ENCODE data around the gene ZFP36L2. TPM values are rescaled to one million over a fixed set of nuclear protein-coding genes. Genes with fewer than 3 reads are reported as not detected.

Gene ZFP36L2
- total and polyA plus RNA-seq, 2 experiments from 2014 or later = 13.8 to 78.2 TPM

- H3K27me3 ChIP-seq (replicated peaks; ENCODE audit: insufficient read depth) = no peaks in the 10 kb centered on the region
- no peaks in the 10 kb centered on the region for H3K79me2 ChIP-seq (ENCODE audit: insufficient read depth)
- no peak for TF ChIP-seq EZH2phosphoT487 (IDR thresholded peaks at IDR 0.05; ENCODE audit: insufficient read depth, low read depth)
- no peak for TF ChIP-seq EZH2 (IDR thresholded peaks at IDR 0.05; ENCODE audit: insufficient read depth, poor library complexity, severe bottlenecking)
- WGBS, 2 experiments (ENCODE audit: low coverage in 1 of 2, low lambda C conversion rate in 2 of 2, missing lambda C conversion rate in 2 of 2) = 97% methylated on average over 6 of the region's 6 CpGs
- no peak overlapping the region for H2AFZ ChIP-seq
- H3F3A ChIP-seq (ENCODE audit: insufficient read depth) = no peaks in the 10 kb centered on the region
- H3K27ac ChIP-seq = no peak overlapping the region
- H3K4me3 ChIP-seq = no peak overlapping the region
- H3K36me3 ChIP-seq (ENCODE audit: low read depth) = no peaks in the 10 kb centered on the region
- DNase-seq = no peak
- in situ Hi-C loops (cut with MboI) = no loop called here
- no peak overlapping the region for H3K9ac ChIP-seq
- H3K9me2 ChIP-seq (ENCODE audit: insufficient read depth) = no peaks in the 10 kb centered on the region
- no peak overlapping the region for H3K4me2 ChIP-seq (ENCODE audit: unreplicated experiment)
- no peaks in the 10 kb centered on the region for H3K4me1 ChIP-seq (ENCODE audit: insufficient read depth)
- no peaks in the 10 kb centered on the region for H3K9me3 ChIP-seq (ENCODE audit: low read depth)
- no peaks in the 10 kb centered on the region for H4K20me1 ChIP-seq (ENCODE audit: insufficient read depth)
Measured at GRCh38 chr2:43198263-43198662, 28.1 kb downstream of the ZFP36L2 start.

DNA sequence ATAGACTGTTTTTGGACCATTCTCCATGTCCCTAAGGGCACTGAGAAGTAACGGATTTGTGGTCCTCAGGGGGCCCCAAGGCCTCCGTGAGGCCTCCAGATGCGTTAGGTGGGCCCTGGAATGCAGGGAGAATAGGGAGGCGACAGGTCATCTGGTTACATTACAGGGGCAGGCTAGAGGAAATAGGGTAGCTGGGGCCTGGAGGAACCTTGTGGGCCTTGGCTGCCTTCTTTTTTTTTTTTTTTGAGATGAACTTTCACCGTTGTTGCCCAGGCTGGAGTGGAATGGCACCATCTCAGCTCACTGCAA, 28.9 kb downstream of the ZFP36L2 start:
- H3K9me3 ChIP-seq (ENCODE audit: low read depth) = no peaks in the 10 kb centered on the region
- H3K4me2 ChIP-seq (ENCODE audit: unreplicated experiment) = no peak overlapping the region
- H4K20me1 ChIP-seq (ENCODE audit: insufficient read depth) = no peaks in the 10 kb centered on the region
- no peak for DNase-seq
- 84 to 86% methylated on average over 5 of the region's 5 CpGs for WGBS, 2 experiments (ENCODE audit: low coverage in 1 of 2, low lambda C conversion rate in 2 of 2, missing lambda C conversion rate in 2 of 2)
- H3K9ac ChIP-seq = no peak overlapping the region
- no peaks in the 10 kb centered on the region for H3K36me3 ChIP-seq (ENCODE audit: low read depth)
- H2AFZ ChIP-seq = no peak overlapping the region
- H3F3A ChIP-seq (ENCODE audit: insufficient read depth) = no peaks in the 10 kb centered on the region
- no peaks in the 10 kb centered on the region for H3K27me3 ChIP-seq (replicated peaks; ENCODE audit: insufficient read depth)
- no peaks in the 10 kb centered on the region for H3K9me2 ChIP-seq (ENCODE audit: insufficient read depth)
- H3K27ac ChIP-seq = no peak overlapping the region
- no peaks in the 10 kb centered on the region for H3K4me1 ChIP-seq (ENCODE audit: insufficient read depth)
- no peaks in the 10 kb centered on the region for H3K79me2 ChIP-seq (ENCODE audit: insufficient read depth)
- in situ Hi-C loops (cut with MboI) = no loop called here
- H3K4me3 ChIP-seq = no peak overlapping the region
- TF ChIP-seq EZH2phosphoT487 (IDR thresholded peaks at IDR 0.05; ENCODE audit: insufficient read depth, low read depth) (no peak), EZH2 (IDR thresholded peaks at IDR 0.05; ENCODE audit: insufficient read depth, poor library complexity, severe bottlenecking) (no peak)

DNA sequence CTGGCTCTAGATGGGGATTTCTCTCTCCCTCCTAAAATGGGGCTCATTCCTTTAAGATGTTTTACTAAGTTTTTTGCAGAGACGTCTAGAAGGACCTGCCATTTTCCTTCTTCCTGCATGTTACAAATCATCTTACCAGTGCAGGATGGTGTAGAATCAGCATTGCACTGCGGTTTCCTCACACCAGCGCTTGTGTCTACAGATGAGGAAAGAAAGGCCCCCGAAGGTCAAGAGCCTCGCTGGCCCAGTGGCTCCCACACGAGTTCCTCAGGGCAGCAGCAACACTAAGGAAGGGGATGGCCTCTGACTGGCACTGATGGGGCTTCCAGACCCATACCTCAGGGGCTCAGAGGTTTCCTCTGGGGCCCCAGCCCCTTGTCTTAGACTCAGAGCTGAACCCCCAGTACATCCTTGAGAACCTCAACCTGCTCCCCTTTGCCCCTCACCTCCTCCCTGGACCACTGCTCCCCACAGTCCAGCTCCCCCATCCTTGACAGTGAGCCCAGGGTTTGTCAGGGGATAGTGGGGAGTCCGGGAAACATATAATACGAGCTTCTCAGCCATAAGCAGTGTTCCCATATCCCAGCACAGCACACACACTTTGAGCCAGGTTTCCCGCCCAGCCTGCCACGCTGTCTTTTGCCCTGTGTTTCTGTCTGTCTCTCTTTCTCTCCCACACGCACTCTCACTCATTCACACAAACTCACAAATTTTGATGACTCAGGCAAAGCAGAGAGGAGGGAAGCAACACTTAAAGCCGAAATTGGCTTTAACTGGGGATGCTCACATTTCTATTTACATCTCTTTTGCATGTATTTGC, 29.4 kb downstream of the ZFP36L2 start:
- no peaks in the 10 kb centered on the region for H3K36me3 ChIP-seq (ENCODE audit: low read depth)
- H3K27me3 ChIP-seq (replicated peaks; ENCODE audit: insufficient read depth) = no peaks in the 10 kb centered on the region
- no peaks in the 10 kb centered on the region for H3K79me2 ChIP-seq (ENCODE audit: insufficient read depth)
- 74% methylated on average over 12 of the region's 12 CpGs for WGBS, 2 experiments (ENCODE audit: low coverage in 1 of 2, low lambda C conversion rate in 2 of 2, missing lambda C conversion rate in 2 of 2)
- peak; percentile 33 for DNase-seq
- H4K20me1 ChIP-seq (ENCODE audit: insufficient read depth) = no peaks in the 10 kb centered on the region
- no peaks in the 10 kb centered on the region for H3K4me1 ChIP-seq (ENCODE audit: insufficient read depth)
- in situ Hi-C loops (cut with MboI) = no loop called here
- H3F3A ChIP-seq (ENCODE audit: insufficient read depth) = no peaks in the 10 kb centered on the region
- TF ChIP-seq EZH2 (IDR thresholded peaks at IDR 0.05; ENCODE audit: insufficient read depth, poor library complexity, severe bottlenecking) (no peak), EZH2phosphoT487 (IDR thresholded peaks at IDR 0.05; ENCODE audit: insufficient read depth, low read depth) (no peak)
- H3K4me2 ChIP-seq (ENCODE audit: unreplicated experiment) = no peak overlapping the region
- no peaks in the 10 kb centered on the region for H3K9me3 ChIP-seq (ENCODE audit: low read depth)
- no peak overlapping the region for H3K4me3 ChIP-seq
- H3K9me2 ChIP-seq (ENCODE audit: insufficient read depth) = no peaks in the 10 kb centered on the region
- no peak overlapping the region for H3K27ac ChIP-seq
- H3K9ac ChIP-seq = no peak overlapping the region
- H2AFZ ChIP-seq = no peak overlapping the region

GRCh38 chr2:43194121-43194869, 32.1 kb downstream of the ZFP36L2 start:
- Histone ChIP-seq H4K20me1 (ENCODE audit: insufficient read depth) (no peaks in the 10 kb centered on the region), H3K4me1 (ENCODE audit: insufficient read depth) (no peaks in the 10 kb centered on the region), H3F3A (ENCODE audit: insufficient read depth) (no peaks in the 10 kb centered on the region), H2AFZ (no peak overlapping the region), H3K4me2 (ENCODE audit: unreplicated experiment) (no peak overlapping the region), H3K9me2 (ENCODE audit: insufficient read depth) (no peaks in the 10 kb centered on the region), H3K27ac (no peak overlapping the region), H3K9ac (no peak overlapping the region), H3K36me3 (ENCODE audit: low read depth) (no peaks in the 10 kb centered on the region), H3K9me3 (ENCODE audit: low read depth) (no peaks in the 10 kb centered on the region), H3K79me2 (ENCODE audit: insufficient read depth) (no peaks in the 10 kb centered on the region), H3K27me3 (replicated peaks; ENCODE audit: insufficient read depth) (no peaks in the 10 kb centered on the region), H3K4me3 (no peak overlapping the region)
- DNase-seq = no peak
- in situ Hi-C loops (cut with MboI) = no loop called here
- TF ChIP-seq EZH2 (IDR thresholded peaks at IDR 0.05; ENCODE audit: insufficient read depth, poor library complexity, severe bottlenecking) (no peak), EZH2phosphoT487 (IDR thresholded peaks at IDR 0.05; ENCODE audit: insufficient read depth, low read depth) (no peak)
- WGBS, 2 experiments (ENCODE audit: low coverage in 1 of 2, low lambda C conversion rate in 2 of 2, missing lambda C conversion rate in 2 of 2) = 82% methylated on average over 13 of the region's 13 CpGs

Data from GM23248 (cell line).